HG02884 (cell line): Measurements from ENCODE around the gene CDC42EP2.
"Not testable (repeated sequence)": the region's sequence is repeated elsewhere in the genome, so short reads cannot be mapped to it uniquely, and the experiment has no call there.

Experiments
- ATAC-seq: cut with Tn5 transposase; IDR thresholded peaks from one replicate; pipeline ENCODE4 v1.9.1; 2021; ENCODE audit warnings: mild to moderate bottlenecking, moderate library complexity; ENCODE audit not compliant: unreplicated experiment

Gene CDC42EP2

DNA sequence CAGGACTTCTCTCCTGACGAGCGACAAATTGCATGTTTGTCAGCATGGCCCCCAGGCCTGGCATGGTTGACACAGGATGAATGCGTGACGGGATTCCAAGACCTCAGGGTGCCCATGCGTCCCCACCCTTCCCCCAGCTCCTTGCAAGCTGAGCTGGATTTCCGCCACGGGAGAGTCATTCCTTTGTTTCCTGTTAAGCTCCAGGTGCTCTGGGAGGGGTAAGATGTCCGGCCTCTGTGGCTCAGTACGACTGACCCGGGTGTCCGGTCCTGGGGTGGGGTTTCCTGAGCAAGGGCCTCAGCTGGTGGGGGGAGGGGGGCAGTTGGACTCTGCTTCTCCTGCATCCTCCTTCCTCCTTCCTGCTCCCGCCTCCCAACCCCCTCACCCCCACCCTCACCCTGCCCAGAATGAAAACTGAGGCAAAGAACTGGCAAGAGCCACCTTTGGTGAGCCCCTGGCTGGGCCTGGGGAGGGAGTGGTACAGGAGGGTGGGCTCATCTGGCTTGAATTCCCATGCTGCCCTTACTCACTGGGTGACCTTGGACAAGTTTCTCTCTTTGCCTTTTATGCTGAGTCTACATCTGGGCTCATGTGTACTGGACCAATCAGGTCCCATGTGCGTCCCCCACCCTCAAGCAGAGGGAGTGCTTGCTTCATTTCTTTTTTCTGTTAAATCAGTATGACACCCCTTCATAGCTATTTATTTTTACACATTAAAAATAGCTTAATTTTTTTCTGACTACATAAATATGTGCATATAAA, 2.5 kb downstream of the CDC42EP2 start:
- ATAC-seq: no peak

DNA sequence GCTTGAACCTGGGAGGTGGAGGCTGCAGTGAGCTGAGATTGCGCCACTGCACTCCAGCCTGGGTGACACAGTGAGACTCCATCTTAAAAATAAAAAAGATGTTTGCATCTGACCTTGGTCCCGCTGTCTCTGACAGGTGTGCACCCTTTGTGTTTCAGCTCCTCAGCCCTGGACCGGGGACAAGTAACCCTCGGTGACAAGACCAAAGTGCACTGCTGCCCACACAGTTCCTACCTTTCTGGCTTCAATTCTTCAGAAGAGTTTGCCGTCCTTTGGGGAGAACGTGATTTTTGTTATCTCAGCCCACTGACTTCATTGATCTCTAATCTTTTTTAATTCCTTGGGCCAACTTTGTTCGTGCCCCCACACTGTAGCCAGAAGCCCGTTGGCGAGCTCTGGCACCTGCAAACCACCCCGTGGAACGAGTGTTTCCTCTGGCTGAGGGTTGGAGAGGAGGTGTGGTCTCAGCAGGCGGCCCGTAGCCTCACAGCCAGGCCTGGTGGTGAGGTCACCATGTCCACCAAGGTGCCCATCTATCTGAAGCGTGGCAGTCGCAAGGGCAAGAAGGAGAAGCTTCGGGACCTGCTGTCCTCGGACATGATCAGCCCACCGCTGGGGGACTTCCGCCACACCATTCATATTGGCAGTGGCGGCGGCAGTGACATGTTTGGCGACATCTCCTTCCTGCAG, 5.9 kb downstream of the CDC42EP2 start:
- no peak for ATAC-seq

DNA sequence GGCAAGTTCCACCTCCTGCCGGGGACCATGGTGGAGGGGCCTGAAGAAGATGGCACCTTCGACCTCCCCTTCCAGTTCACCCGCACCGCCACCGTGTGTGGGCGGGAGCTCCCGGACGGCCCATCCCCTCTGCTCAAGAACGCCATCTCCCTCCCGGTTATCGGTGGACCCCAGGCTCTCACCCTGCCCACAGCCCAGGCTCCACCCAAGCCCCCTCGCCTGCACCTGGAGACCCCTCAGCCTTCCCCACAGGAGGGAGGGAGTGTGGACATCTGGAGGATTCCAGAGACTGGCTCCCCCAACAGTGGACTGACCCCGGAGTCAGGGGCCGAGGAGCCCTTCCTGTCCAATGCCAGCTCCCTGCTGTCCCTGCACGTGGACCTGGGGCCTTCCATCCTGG, 6.4 kb downstream of the CDC42EP2 start:
- ATAC-seq: no peak

DNA sequence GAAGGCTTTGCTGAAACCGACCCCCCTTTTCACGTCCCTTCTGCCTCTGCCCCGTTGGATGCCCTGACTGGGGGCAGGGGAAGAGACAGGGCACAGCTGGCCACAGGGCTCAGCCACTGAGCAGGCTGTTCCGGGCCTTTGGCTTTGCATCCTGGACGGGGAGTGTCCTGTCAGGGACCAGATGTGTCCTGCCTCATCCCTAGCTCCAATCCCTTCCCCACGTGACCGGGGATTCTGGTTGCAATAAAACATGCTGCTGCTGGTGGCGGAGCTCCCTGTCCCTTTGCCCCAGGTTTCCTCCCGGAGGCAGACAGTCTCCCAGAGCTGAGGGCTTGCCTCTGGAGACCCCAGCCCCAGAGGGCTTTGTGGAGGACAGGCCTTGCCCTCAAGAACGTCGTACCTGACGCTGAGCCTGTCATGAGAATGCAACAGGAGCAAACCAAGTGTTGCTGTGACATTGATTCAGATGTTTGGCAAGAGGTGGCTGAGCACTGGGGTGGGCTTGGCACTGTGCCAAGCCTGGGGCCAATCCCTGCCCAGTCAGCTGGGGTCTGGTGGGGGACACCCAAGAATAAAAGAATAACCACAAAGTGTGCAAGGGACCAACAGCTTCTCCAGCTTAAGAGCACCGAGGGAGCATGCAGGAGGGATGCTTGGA, 7.3 kb downstream of the CDC42EP2 start:
- ATAC-seq: no peak

DNA sequence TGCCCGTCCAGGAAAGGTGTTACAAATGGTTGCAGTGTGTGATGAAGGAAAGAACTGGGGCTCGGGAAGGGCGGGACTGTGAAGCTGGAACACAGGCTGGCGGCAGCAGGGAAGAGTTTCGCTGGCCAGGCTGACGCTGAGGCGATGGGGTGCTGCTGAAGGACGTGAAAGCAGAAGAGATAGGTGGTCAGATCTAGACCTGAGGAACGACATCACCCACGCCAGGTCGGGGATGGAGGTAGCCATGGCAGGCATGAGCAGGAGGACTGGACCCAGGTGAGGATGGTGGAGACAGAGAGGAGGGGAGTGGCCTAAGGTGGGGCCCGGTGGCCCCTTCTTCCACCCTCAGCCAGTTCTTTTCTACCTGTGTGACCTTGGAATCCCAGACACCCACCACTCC, 9.1 kb downstream of the CDC42EP2 start:
- no peak for ATAC-seq

DNA sequence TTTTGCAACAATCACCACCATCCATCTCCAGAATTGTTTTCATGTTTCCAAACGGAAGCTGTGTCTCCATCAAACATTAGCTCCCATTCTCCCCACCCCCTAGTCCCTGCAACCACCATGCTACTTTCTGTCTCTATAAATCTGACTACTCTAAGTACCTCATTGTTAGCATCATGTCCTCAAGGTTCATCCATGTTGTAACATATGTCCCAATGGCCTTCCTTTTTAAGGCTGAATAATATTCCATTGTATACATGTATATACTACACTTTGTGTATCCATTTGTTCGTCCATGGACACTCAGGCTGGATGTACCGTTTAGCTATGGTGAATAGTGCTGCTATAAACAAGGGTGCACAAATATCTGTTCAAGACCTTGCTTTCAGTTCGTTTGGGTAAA, 10.8 kb downstream of the CDC42EP2 start:
- ATAC-seq: no peak

DNA sequence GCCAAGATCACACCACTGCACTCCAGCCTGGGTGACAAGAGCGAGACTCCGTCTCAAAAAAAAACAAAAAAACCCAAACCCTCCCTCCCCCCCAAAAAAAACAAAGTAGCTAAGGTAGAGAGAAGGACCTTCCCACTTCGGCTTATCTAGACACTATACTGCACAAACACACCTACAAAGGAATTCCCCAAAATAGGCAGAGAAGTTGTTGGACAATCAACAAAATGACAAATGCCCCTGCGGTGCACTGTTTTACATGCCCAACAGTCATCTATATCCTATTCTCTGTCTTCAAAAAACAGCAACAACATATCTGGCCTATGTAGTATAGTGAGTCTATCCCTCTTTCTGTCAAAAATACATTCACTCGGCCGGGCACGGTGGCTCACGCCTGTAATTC, 12.4 kb downstream of the CDC42EP2 start:
- no peak for ATAC-seq

DNA sequence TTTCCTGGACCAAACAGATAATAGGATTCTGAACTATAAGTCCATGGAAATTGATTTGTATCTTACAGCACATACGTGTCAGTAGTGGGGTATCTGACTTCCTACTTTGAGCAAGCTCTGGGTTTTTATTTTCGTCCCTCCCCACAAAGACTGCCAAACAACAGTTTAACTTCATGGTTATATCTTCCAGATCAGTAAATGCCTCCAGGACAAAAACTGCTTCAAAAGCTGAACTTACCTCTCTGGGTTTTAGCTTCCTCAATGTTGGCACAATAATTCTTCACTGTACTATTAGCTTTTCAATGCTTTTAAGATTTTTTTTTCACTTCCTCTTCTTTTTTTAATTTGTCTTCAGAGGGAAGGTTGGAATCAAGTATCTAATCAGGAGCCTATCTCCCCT, 14.8 kb downstream of the CDC42EP2 start:
- ATAC-seq: no peak

DNA sequence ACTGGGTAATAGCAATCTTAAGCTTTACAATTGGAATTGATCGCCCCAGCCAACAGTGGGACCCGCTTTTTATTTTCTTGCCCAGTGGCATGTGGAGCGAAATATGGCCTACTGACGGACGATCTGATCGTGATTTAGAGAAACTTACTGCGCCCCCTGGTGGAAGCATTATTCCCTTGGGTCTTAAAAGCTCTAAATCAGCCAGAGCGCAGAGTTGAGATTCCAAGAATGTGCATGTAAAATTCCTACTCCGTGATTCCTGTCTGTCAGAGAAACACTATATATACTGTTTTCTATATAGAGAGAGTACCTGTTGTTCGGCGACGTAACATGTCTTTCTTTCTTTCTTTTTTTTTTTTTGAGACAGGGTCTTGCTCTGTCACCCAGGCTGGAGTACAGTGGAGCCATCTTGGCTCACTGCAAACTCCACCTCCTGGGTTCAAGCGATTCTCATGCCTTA, 15.3 kb downstream of the CDC42EP2 start:
- ATAC-seq: no peak

DNA sequence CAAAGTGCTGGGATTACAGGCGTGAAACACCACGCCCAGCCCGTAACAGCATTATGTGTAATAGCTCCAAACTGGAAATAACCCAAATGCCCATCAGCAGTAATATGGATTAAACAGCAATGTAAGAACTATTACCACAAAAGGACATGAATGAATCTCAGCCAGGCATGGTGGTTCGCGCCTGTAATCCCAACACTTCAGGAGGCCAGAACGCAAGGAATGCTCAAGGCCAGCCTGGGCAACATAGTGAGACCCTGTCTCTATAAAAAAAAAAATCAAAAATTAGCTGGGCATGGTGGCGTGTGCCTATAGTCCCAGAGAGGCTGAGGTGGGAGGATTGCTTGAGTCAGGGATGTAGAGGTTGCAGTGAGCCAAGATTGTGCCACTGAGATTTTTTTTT, 15.9 kb downstream of the CDC42EP2 start:
- no peak for ATAC-seq

DNA sequence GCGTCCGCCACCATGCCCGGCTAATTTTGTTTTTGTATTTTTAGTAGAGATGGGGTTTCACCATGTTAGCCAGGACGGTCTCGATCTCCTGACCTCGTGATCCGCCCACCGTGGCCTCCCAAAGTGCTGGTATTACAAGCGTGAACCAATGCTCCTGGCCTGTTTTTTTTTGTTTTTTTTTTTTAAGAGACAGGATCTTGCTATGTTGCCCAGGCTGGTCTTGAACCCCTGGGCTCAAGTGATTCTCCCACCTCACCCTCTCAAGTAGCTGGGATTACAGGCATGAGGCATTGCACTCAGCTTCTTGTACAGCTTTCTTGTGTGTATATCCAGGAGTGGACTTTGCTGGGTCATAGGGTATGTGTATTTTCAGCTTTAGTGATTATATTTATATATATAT, 17.9 kb downstream of the CDC42EP2 start:
- not testable (repeated sequence) for ATAC-seq

DNA sequence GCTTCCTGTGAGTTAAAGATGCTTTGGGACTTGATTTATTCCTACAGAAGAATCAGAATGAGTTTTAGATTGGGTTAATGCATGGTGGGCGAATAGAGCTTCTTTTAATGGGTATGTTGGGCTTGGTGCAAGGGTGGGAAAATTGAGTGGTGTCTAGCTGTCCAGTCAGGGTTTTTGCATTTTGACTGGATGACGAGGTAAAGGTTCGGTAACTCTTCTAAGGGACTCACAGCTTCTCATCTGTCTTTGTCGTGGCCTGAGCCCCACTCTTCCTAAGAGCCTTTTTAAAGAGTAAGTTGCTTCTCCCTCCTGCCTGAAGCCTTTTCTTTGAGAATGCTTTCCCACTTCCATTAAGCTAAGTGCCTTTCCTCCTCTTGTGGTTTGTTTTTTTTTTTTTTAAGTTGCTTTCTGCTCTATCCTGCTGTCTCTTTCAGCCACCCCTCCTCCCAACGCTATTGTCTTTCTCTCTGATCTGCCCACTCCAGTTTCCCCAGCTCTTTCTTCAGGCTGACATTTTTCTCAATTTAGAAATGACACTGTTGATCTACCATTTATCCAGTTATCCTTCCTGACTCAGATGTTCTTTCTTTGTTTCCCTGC, 20.1 kb downstream of the CDC42EP2 start:
- ATAC-seq: no peak

DNA sequence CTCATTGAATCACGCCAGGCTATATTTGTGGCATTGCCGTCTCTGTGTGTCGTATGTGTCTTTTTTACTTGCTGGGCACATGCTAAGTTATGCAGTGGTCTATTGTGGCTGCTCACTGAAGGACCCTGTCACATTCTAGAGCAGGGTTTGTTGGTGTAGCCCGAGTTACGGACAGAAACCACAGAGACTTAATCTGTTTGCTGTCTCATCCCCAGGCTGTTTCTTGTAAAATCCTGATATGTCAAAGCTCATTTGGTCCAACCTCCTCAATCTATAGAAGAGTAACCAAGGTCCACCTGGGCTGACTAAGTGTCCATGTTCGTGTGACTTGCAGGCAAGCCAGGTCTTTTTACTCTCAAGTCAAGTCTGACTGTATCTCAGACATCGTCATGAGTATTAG, 24.0 kb downstream of the CDC42EP2 start:
- no peak for ATAC-seq

DNA sequence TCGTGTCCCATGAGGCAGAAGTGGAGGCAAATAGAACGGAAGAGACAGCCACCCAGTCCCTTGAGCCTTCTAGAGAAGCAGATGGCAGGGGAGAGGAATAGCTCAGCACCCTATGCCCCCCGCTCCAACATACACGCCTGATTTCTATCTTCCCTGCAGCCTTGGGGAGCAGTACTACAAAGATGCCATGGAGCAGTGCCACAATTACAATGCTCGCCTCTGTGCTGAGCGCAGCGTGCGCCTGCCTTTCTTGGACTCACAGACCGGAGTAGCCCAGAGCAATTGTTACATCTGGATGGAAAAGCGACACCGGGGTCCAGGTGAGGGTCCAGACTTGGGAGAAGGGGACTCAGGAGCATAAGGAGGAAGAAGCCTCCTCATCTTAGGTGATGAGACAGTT, 25.6 kb downstream of the CDC42EP2 start:
- no peak for ATAC-seq

DNA sequence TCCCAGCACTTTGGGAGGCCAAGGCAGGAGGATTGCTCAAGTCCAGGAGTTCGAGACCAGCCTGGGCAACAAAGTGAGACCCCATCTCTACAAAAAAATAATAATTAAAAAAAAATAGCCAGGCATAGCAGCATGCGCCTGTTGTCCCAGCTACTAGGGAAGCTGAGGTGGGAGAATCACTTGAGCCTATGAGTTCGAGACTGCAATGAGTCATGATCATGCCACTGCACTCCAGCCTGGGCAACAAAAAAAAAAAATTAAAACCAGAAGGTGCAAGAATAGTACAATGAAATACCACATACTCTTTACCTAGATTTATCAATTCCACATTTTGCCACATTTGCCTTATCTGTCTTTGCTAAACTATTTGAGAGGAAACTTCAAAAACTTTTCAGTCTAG, 27.2 kb downstream of the CDC42EP2 start:
- ATAC-seq: no peak

DNA sequence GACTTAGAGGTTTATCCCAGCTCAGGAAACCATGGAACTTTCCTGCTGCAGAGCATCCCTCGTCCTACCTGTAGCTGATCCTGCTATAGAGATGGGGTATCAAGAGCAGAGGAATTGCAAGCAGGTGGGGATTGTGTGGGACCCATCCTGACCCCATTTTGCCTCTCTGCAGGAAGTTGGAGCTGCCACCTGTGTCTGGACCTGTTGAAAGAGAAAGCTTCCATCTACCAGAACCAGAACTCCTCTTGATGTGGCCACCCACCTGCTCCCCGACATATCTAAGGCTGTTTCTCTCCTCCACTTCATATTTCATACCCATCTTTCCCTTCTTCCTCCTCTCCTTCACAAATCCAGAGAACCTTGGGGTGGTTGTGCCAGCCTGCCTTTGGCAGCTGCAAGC, 36.8 kb downstream of the CDC42EP2 start:
- no peak for ATAC-seq

DNA sequence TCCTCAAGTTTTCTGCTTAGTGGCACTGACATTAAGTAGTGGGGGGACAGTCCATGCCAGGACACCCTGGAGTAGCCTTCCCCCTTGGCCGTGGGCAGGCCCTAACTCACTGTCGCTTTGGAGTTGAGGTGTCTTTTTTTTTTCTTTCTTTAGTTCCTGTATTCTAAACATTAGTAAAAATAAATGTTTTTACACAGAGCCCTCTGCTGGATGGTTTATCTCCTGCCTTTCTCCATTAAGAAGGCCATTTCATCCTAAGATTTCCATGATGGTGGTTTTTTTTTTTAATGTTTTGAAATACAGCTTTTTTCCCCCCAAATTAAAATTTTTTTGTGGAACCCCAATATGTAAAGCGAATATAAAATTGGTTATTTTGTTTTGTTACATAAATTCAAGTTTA, 38.1 kb downstream of the CDC42EP2 start:
- ATAC-seq: no peak

DNA sequence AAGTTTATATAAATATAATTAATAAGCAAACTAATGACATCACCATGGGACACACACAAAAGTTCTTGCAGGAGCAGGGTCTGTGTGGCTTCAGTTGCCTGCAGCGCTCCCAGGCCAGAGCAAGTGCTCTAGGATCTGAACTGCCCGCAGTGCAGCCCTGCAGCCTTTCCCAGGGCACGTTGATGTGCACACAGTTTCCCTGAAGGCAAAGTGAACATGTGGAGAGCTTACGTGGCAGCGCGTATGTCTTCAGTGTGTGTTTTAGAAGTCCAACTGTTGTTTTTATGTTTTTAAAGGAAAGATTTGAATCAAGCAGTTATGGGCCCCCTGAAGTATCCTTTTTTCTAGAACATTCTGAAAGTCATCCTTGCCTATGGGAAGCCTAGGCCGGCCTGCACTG, 38.7 kb downstream of the CDC42EP2 start:
- no peak for ATAC-seq

DNA sequence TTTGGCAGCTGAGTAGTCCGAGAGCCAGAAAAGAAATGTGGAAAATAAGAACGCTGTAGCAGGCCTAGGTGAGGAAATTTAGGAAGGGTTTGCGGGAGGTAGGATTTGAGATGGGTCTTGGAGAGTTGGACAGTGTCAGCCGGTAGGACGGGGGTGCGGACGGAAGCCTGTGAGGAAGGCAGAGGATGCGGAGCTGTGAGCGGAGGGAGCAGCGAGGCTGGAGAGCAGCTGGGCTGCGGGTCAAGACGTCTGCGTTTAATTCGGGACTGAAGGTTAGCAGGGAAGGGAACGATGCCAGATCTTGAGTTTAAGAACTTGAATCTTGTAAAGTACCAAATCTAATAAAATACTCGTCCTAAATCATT, 39.2 kb downstream of the CDC42EP2 start:
- ATAC-seq: no peak

DNA sequence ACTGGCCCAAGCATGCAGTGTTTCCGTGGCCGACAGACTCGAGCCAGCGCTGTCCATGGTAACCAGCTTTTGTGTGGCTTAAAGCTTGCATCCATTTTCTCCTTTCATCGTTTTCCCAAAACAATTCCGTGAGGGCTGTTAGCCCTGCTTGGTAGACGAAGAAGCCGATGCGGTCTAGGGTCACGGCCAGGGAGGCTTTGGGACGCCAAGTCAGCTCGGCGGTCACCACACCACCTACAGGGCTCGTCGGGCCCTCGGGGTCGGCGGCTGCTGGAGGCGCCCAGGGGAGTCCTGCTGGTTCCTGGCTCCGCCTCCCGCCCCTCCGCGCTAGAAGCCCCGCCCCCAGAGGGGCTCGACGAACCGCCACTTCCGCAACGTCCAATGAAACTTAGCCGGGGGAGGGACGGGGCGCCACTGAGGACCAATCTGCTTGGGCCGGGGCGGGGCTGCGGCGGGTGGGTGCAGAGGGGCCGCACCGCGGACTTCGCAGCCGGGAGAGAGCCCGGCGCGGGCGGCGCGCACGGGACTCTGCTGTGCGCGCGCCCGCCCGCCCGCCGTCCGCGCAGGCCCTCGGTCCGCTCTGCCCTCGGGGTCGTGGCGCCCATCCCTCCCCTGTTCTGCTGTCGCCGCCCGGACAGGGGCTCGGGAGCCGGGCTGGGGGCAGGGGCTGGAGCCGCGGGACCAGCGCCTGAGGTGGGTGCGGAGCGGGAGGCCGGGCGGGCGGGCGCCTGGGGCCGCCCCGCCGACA, 39.8 kb downstream of the CDC42EP2 start, which contains the start of gene TIGD3:
TIGD3 (plus strand) TSS at position 487 of the 748 bp plus-strand sequence. CDS start 1,058 bp downstream, outside the sequence.
- ATAC-seq: peak; percentile 84
